Urinary bladder (tissue), 4 donors: ENCODE data around the gene NOPCHAP1. TPM values are rescaled to one million over a fixed set of nuclear protein-coding genes. Genes with fewer than 3 reads are reported as not detected.

Experiments used
- DNase-seq: peaks from one replicate; pipeline ENCODE4 v3.0.0-alpha.2; 2015; ENCODE audit errors: extremely low spot score
- H3K27ac ChIP-seq: one replicate; pipeline ENCODE4 v1.5.1; 2013; ENCODE audit warnings: low read depth, mild to moderate bottlenecking, moderate library complexity
- H3K36me3 ChIP-seq: one replicate; pipeline ENCODE4 v1.6.1; 2013; ENCODE audit warnings: mild to moderate bottlenecking, moderate library complexity; ENCODE audit not compliant: insufficient read depth
- H3K4me1 ChIP-seq: one replicate; pipeline ENCODE4 v1.6.1; 2013; ENCODE audit warnings: mild to moderate bottlenecking, moderate library complexity; ENCODE audit not compliant: insufficient read depth
- H3K4me3 ChIP-seq: one replicate; pipeline ENCODE4 v1.5.1; 2013; ENCODE audit warnings: low read depth, low read length
- WGBS: extraction: QIAGEN DNeasy Blood & Tissue Kit; methylation state at CpG from one replicate; pipeline ENCODE4 v1.1.7; 2013; 5-methylcytosine and 5-hydroxymethylcytosine counted together
- polyA plus RNA-seq: library from polyadenylated mRNA; stranded (reverse); fragments of 200-250 nt; gene quantifications from one replicate; pipeline ENCODE4 v1.2.3, GENCODE V29; 2013
- total RNA-seq: library from RNA; depleted of rRNA; stranded (reverse); fragments of >200 nt; gene quantifications from one replicate; pipeline ENCODE4 v1.2.3, GENCODE V29; 2014
- donor health status: healthy with polysubstance abuse.
- donor health status: healthy.

The NOPCHAP1 gene
- total and polyA plus RNA-seq, 2 donors: 6.1 to 7.2 TPM

DNA sequence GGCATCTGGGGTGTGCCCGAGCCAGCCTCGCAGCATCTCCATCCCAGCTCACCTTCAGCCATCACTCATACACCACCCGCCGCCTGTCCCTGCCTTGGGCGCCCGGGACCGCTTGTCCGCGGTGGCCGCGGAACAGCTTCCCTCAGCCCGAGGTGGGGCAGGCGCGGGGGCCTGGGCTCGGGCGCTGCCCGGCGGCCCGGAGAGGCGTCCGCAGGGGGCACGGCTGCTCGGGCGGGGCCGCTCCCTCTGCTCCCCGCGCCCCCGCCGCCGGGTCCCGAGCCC lies 28.5 kb upstream of the NOPCHAP1 start:
- Histone ChIP-seq H3K36me3 (no peaks in the 10 kb centered on the region), H3K4me1 (peaks cover 2% of the 10 kb centered on the region), H3K27ac (no peak overlapping the region), H3K4me3 (peak overlapping the region; percentile 50)
- under 1% methylated on average over 31 of the region's 31 CpGs for WGBS
- DNase-seq: no peak

DNA sequence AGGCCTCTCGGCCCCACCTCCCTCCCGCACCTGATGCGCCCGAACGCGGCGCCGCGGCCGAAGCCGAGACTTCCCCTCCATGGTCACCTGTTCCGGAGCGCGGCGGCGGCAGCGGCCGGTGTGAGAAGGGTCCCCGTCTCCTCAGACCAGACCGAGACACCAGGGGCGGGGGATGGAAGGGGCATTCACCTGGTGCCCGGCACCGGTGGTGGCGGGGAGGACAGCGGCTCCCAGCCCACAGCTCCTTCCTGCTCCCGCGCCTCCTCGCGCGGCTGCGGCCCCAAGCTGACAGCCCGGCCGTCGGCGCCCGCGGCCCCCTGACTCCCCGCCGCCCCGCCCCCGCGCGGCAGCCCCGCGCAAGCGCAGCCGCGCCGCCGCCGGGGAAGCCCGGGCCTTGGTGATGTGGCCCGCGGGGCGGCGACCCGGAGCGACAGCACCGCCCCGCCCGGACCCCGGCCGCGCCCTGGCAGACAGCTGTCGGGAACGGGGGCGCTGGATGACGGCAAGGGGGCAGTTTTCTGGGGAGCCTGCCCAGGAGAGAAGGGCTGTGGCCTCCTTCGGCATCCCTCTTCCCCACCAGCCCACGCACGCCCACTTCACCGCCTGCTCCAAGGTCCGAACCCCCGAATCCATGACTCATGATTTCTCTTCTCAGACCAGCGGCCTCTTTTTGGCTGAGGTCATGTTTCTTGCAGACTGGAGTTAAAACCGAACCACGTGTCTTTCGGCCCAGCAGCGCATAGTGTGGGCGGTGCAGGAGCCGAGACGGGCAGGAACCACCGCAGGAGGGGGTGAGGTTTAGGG lies 27.9 kb upstream of the NOPCHAP1 start, which contains the start of gene SLC41A2:
SLC41A2 (minus strand) TSS at position 290 of the 804 bp plus-strand sequence. CDS start 29,763 bp downstream, outside the sequence.
- H3K27ac ChIP-seq: peak within 1 kb of the TSS; percentile 14
- H3K36me3 ChIP-seq: no peaks in the 10 kb centered on the region
- peaks cover 2% of the 10 kb centered on the region for H3K4me1 ChIP-seq
- WGBS: under 1% methylated on average over 83 of the region's 83 CpGs
- H3K4me3 ChIP-seq: peak within 1 kb of the TSS; percentile 50
- DNase-seq: peak; percentile 35

DNA sequence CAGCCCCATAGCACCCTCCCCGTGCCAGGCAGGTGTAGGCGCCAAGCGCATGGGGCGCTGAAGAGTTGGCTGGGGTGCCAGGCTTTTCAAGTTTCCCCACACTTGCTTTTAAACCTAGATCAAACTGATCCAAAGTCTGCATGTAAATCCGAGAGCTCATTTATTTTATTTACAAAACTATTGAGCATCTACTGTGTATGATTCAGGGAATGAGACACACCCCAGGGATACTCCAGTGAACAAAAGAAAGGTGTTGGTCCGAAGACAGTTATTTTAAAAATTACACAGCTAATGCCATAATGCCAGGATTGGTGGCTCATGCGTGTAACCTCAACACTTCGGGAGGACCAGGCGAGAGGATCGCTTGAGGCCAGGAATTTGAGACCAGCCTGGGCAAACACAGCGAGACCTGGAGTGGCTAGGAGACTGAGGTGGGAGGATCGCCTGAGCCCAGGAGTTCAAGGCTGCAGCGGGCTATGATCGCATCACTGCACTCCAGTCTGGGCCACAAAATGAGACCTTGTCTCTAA lies 27.2 kb upstream of the NOPCHAP1 start:
- no peak for DNase-seq
- WGBS: 59% methylated on average over 14 of the region's 14 CpGs
- no peaks in the 10 kb centered on the region for H3K36me3 ChIP-seq
- H3K27ac ChIP-seq: no peak overlapping the region
- H3K4me3 ChIP-seq: peak overlapping the region; percentile 50
- peaks cover 2% of the 10 kb centered on the region for H3K4me1 ChIP-seq

DNA sequence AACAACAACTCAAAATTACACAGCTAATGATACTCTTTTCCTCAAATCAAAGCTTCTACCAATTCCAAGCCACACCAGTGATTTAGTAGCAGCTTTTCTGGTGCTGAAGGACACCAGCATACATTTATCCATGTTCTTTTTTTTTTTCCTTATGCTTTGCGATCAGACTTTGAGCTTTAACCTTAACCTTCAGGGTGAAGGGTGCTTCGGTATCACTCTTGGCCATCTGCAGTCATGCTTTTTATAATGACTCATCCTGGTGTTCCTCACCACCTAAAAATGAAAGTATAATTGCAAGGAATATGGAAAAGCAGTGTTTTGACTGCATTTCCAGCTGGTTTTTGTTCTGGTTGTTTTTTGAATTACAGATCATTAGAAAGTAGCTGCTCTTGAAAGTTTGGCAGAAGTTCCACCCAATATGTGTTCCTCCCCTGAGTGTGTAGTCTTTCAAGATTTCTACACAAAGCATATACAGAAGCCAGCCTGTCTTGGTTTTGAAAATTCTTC lies 26.7 kb upstream of the NOPCHAP1 start:
- DNase-seq: no peak
- H3K27ac ChIP-seq: no peak overlapping the region
- no peak overlapping the region for H3K4me3 ChIP-seq
- WGBS: 62% methylated on average over 2 of the region's 2 CpGs
- peaks cover 2% of the 10 kb centered on the region for H3K4me1 ChIP-seq
- H3K36me3 ChIP-seq: no peaks in the 10 kb centered on the region

DNA sequence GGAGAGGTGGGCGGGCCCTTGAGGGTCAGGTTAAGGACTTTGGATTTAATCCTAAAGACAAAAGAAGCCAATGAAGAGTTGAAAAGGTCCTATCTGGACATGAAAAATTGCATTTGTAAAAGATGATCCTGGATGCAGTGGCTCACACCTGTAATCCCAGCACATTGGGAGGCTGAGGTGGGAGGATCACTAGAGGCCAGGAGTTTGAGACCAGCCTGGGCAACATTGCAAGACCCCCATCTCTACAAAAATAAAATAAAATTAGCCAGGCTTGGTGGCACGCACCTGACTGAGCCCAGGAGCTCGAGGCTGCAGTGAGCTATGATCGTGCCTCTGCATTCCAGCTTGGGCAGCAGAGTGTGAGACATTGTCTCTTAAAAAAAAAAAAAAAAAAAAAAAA lies 25.7 kb upstream of the NOPCHAP1 start:
- H3K36me3 ChIP-seq: peaks cover 2% of the 10 kb centered on the region
- H3K4me1 ChIP-seq: peaks cover 2% of the 10 kb centered on the region
- WGBS: 94% methylated on average over 4 of the region's 4 CpGs
- DNase-seq: no peak
- H3K4me3 ChIP-seq: no peak overlapping the region
- H3K27ac ChIP-seq: no peak overlapping the region

DNA sequence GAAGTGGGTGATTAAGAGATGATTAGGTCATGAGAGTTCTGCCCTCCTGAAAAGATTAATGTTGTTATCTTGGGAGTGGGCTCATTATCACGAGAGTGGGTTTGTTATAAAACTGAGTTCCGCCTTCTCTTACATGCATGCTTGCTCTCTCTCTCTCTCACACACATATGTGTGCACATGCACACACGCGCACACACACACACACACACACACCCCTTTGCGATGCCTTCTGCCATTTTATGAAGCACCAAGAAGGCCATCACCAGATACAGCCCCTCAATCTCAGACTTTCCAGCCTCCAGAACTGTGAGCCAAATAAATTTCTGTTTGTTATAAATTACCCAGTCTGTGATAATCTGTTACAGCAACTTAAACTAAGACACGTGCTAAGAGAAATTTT lies 22.4 kb upstream of the NOPCHAP1 start:
- peaks cover 2% of the 10 kb centered on the region for H3K4me1 ChIP-seq
- no peak overlapping the region for H3K27ac ChIP-seq
- no peak overlapping the region for H3K4me3 ChIP-seq
- WGBS: 65% methylated on average over 6 of the region's 6 CpGs
- DNase-seq: no peak
- peaks cover 2% of the 10 kb centered on the region for H3K36me3 ChIP-seq

DNA sequence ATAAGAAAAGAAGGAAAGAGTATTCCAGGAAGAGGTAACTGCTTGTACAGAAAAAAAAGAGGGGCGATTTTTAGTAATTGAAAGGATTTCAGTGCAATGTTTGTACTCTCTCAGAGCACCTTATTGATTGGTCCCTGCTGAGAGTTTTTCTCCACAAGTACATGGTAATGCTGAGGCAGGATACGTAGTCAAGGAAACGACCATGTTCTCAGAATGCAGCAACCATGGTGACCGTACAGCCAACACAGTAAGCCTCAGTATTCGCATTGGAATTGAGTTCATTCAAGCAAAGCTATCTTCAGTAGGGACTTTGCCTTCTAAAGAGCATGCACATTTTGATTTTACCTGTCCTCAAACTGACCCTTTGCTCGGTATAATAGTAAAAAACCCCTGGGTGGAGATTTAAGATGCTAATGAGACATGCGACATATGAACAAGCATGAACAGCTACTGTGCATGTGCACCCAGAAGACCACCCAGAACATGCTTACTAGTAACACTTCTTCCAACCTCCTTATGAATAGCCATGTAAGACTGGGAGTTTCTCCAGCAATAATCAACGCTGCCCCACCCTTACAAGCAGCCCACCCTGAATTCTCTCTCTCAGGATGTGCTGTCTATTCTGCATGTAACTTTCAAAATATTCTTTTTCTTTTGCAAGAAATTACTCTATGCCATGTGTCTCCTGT lies 21.8 kb upstream of the NOPCHAP1 start:
- H3K36me3 ChIP-seq: peaks cover 2% of the 10 kb centered on the region
- no peak for DNase-seq
- H3K4me1 ChIP-seq: no peaks in the 10 kb centered on the region
- WGBS: 64% methylated on average over 8 of the region's 8 CpGs
- no peak overlapping the region for H3K4me3 ChIP-seq
- H3K27ac ChIP-seq: no peak overlapping the region

DNA sequence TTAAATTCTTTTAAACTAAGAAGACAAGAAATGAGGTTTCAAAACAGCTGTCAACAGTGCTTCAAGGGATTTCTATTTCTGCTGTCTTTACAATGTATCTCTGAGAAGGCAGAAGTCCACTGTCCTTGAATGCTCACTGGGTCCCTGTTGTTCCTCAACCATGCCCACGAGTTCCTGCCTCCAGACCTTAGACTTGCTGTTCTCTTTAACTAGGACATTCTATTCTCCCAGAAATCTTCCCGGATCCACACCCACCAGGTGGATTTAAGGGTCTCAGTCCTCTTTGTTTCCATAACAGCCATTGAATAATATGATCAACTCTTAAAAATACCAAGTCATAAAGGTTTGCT lies 21.3 kb upstream of the NOPCHAP1 start:
- no peak for DNase-seq
- H3K4me3 ChIP-seq: no peak overlapping the region
- H3K4me1 ChIP-seq: no peaks in the 10 kb centered on the region
- peaks cover 2% of the 10 kb centered on the region for H3K36me3 ChIP-seq
- WGBS: 73% methylated on average over 2 of the region's 2 CpGs
- H3K27ac ChIP-seq: no peak overlapping the region

DNA sequence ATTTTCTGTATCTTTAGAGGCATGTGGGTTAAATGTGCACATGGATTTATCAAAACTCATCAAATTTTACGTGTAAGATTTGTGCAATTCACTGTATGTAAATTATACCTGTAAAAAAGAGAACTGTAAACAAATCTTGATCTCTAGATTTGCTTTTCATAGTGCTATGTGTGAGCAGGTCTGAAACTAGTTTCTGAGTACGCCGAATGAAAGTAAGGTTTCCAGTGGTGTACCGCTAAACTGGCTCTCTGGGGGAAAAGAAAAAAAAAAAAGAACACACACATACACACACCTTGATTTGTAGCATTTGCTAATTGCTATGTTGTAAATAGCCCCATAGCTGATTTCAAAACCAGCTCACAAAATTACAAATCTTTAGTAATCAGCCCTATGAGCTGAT lies 19.4 kb upstream of the NOPCHAP1 start:
- no peak overlapping the region for H3K4me3 ChIP-seq
- H3K36me3 ChIP-seq: peaks cover 2% of the 10 kb centered on the region
- no peak for DNase-seq
- no peak overlapping the region for H3K27ac ChIP-seq
- H3K4me1 ChIP-seq: no peaks in the 10 kb centered on the region
- WGBS: 83% methylated on average over 4 of the region's 4 CpGs

DNA sequence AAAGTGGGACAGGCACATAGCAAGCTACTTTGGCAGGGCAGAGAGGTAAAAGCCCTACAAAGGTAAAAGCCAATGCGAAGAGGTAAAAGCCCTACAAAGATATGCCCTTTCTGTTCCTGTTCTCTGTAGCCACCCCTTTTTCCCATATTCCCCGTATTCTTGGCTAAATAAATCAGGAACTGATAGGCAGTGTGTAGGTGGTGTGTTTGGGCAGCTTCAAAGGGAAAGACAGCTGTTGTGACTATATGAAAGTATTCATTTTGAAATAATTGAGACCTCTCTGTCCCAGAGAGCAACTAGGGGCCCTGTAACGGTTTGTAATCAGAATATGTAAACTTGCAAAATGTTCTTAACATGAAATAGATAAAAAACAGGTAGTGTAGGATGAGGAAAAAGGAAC lies 16.8 kb upstream of the NOPCHAP1 start:
- no peak for DNase-seq
- 72% methylated on average over 3 of the region's 3 CpGs for WGBS
- peaks cover 2% of the 10 kb centered on the region for H3K36me3 ChIP-seq
- no peak overlapping the region for H3K4me3 ChIP-seq
- H3K27ac ChIP-seq: no peak overlapping the region
- no peaks in the 10 kb centered on the region for H3K4me1 ChIP-seq

DNA sequence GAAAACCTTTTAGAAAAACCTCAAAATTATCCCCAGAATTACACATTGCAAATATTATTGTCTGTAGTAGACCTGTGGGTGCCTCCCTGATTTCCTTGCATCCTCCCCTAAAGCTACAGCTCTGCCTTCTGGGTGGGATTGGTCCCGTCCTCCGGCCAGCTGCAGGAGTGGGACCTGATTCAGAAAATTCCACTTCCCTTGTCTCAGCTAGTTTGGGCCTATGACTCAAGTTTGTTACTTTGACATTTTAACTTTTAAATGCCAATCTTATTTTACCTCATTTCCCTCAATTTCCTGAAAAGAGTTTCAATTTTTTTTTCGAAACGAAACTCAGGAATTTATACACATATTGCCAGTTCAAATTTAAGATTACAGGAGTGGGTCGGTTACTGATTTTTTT lies 14.8 kb upstream of the NOPCHAP1 start:
- Histone ChIP-seq H3K27ac (no peak overlapping the region), H3K4me3 (no peak overlapping the region), H3K4me1 (no peaks in the 10 kb centered on the region), H3K36me3 (no peaks in the 10 kb centered on the region)
- WGBS: 65% methylated on average over 5 of the region's 5 CpGs
- no peak for DNase-seq

DNA sequence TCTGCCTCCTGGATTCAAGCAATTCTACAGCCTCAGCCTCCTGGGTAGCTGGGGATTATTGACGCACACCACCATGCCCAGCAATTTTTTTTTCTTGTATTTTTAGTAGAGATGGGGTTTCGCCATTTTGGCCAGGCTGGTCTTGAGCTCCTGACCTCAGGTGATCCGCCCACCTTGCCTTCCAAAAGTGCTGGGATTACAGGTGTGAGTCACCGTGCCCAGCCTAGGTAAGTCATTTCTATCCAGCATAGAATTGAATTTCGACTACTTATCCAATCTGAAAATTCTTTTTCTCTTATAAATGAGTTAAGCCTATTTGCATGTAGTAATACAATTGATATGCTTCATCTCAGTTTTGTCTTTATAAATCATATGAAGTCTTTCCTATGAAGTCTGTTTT lies 12.9 kb upstream of the NOPCHAP1 start:
- H3K27ac ChIP-seq: no peak overlapping the region
- no peak for DNase-seq
- 94% methylated on average over 5 of the region's 5 CpGs for WGBS
- no peak overlapping the region for H3K4me3 ChIP-seq
- no peaks in the 10 kb centered on the region for H3K4me1 ChIP-seq
- no peaks in the 10 kb centered on the region for H3K36me3 ChIP-seq

DNA sequence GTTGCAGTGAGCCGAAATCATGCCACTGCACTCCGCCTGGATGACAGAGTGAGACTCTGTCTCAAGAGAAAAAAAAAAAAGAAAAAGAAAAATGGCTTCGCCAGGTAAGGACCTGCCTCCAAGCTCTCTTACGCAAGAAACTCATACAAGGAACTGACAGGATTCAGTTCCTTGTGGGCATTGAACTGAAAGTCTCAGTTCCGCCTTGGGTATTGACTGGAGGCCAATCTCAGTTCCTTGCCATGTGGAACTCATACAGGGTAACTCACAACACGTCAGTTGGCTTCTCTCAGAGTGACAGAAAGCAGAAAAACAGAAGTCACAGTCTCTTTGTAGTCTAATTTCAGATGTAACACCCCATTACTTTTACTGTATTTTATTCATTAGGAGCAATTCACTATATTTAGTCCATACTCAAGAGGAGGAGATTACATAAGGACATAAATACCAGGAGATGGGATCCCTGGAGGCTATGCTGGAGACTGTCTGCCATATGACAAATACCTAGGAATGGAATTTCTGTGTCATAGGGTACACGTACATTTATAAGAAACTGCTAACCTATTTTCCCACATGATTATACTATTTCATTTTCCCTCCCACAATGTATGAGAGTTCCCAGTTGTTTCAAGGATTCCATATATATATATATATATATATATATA lies 11.4 kb upstream of the NOPCHAP1 start:
- DNase-seq: no peak
- H3K4me3 ChIP-seq: no peak overlapping the region
- H3K36me3 ChIP-seq: no peaks in the 10 kb centered on the region
- WGBS: 85% methylated on average over 7 of the region's 7 CpGs
- no peak overlapping the region for H3K27ac ChIP-seq
- H3K4me1 ChIP-seq: no peaks in the 10 kb centered on the region
